ENCODE data around the gene SHOC2. TPM values are rescaled to one million over a fixed set of nuclear protein-coding genes. Genes with fewer than 3 reads are reported as not detected.

The SHOC2 gene
- total and polyA plus RNA-seq, 2 of the 8 experiments (the other 6 are each of a cell fraction or from before 2014, with no cell fraction given): 7.6 to 28.2 TPM

DNA sequence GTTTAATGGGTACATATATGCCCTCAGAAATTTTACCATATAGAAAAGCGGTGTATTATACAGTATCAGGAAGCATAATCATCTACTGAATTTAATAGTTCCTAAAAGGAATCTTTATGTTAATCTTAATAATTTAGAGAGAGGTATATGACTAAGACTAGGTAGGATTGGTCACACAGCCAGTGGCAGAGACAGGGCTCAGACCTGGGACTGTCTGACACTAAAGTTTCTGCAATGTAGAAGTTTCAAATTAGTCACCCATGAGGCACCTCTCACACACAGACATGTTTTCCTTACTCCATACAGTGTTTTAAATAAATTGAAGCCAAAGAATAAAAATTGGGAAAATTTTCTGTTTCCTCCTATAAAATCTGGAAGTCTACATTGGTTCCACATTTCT, 84.6 kb downstream of the SHOC2 start:
- no peak overlapping the region for H2BK20ac ChIP-seq (ENCODE audit: low read length)
- CTCF ChIA-PET (ENCODE audit: partially characterized antibody): no interaction called here
- POLR2A ChIA-PET (ENCODE audit: partially characterized antibody): no interaction called here
- H3K4ac ChIP-seq (replicated peaks; ENCODE audit: insufficient read length, low read depth, low read length): no peak overlapping the region
- H3K4me1 ChIP-seq (replicated peaks in 1 of 4; ENCODE audit: control insufficient read depth in 3 of 4, insufficient read depth in 4 of 4, low read length in 3 of 4): no peaks in the 10 kb centered on the region
- H3K4me3 ChIP-seq (ENCODE audit: extremely low read depth in 1 of 4, insufficient read depth in 2 of 4, low read depth in 3 of 4, low read length in 4 of 4): no peak overlapping the region
- no peak overlapping the region for H3K18ac ChIP-seq (ENCODE audit: extremely low read depth, low read length)
- no peak overlapping the region for H2BK15ac ChIP-seq (ENCODE audit: low read length)
- no peak overlapping the region for H3K14ac ChIP-seq (ENCODE audit: insufficient read length)
- no peaks in the 10 kb centered on the region for H3K27me3 ChIP-seq (replicated peaks in 1 of 4; ENCODE audit: control insufficient read depth in 3 of 4, extremely low read depth in 1 of 4, insufficient read depth in 3 of 4, low read length in 3 of 4)
- no peak overlapping the region for H3K56ac ChIP-seq (replicated peaks; ENCODE audit: insufficient read length, low read depth, low read length)
- no peak overlapping the region for H4K91ac ChIP-seq (replicated peaks; ENCODE audit: insufficient read length, low read length)
- H4K8ac ChIP-seq (ENCODE audit: extremely low read depth, insufficient read depth, low read length): no peak overlapping the region
- H3K79me1 ChIP-seq (ENCODE audit: low read depth, low read length): no peaks in the 10 kb centered on the region
- DNase-seq (ENCODE audit: low read depth in 1 of 2, low spot score in 2 of 2) (no peak), FAIRE-seq (no peak)
- no peaks in the 10 kb centered on the region for H3K23me2 ChIP-seq (ENCODE audit: low read depth, low read length)
- no peak overlapping the region for H4K5ac ChIP-seq (ENCODE audit: insufficient read length, low read depth, low read length)
- H3K23ac ChIP-seq (ENCODE audit: insufficient read length): no peak overlapping the region
- no peak overlapping the region for H2BK120ac ChIP-seq (replicated peaks; ENCODE audit: low read depth, low read length)
- no peak overlapping the region for H2AFZ ChIP-seq (ENCODE audit: low read length)
- H3K36me3 ChIP-seq (ENCODE audit: control insufficient read depth in 2 of 4, insufficient read depth in 4 of 4, low read length in 3 of 4): peaks cover 0 to 18% (median under 1%) of the 10 kb centered on the region in 4 experiments; a peak in 1 of 8 replicates
- no peak overlapping the region for H3K4me2 ChIP-seq (ENCODE audit: insufficient read depth in 1 of 2, low read depth in 2 of 2, low read length in 2 of 2)
- H2AK5ac ChIP-seq (ENCODE audit: low read depth, low read length): no peak overlapping the region
- no peak overlapping the region for H3K9ac ChIP-seq (replicated peaks in 1 of 4; ENCODE audit: extremely low read depth in 1 of 4, low read depth in 3 of 4, low read length in 3 of 4)
- no peaks in the 10 kb centered on the region for H3K9me3 ChIP-seq (ENCODE audit: insufficient read depth in 2 of 2, low read depth in 1 of 2, low read length in 1 of 2)
- no peak overlapping the region for H2BK5ac ChIP-seq (ENCODE audit: low read depth, low read length)
- no peak overlapping the region for H2BK12ac ChIP-seq (ENCODE audit: low read depth, low read length)
- H4K20me1 ChIP-seq (replicated peaks in 1 of 2; ENCODE audit: control insufficient read depth in 1 of 2, insufficient read depth in 2 of 2, low read length in 2 of 2): peaks cover 0 to 2% of the 10 kb centered on the region in 2 experiments
- 84% methylated on average over 1 of the region's 1 CpG; no CpG with 5 or more reads in 1 of the 2 experiments for WGBS, 2 experiments (ENCODE audit: extremely low coverage in 1 of 2, insufficient coverage in 1 of 2, insufficient read length in 1 of 2, insufficient replicate concordance in 2 of 2, low coverage in 1 of 2, low lambda C conversion rate in 2 of 2, missing lambda C conversion rate in 1 of 2)
- no peak overlapping the region for H3K27ac ChIP-seq (ENCODE audit: low read depth, low read length)
- H3K79me2 ChIP-seq (ENCODE audit: control insufficient read depth in 1 of 2, insufficient read depth in 2 of 2, low read length in 2 of 2): no peaks in the 10 kb centered on the region
- TF ChIP-seq SIX5 (IDR thresholded peaks at IDR 0.05; ENCODE audit: low read depth, low read length): no peak
- no peak for TF ChIP-seq CTBP2 (IDR thresholded peaks at IDR 0.05; ENCODE audit: borderline replicate concordance, insufficient read depth, insufficient read length, low read length)
- TF ChIP-seq BCL11A (IDR thresholded peaks at IDR 0.05; ENCODE audit: low read depth in 2 of 2, low read length in 2 of 2): no peak
- TF ChIP-seq BACH1 (IDR thresholded peaks at IDR 0.05; ENCODE audit: low read length): no peak
- no peak for TF ChIP-seq EP300 (IDR thresholded peaks at IDR 0.05; ENCODE audit: borderline replicate concordance in 1 of 2, low read depth in 2 of 2, low read length in 2 of 2)
- no peak for TF ChIP-seq BRCA1 (IDR thresholded peaks at IDR 0.05; ENCODE audit: low read depth, low read length)
- TF ChIP-seq TAF7 (optimal IDR thresholded peaks at IDR 0.05; ENCODE audit: borderline replicate concordance, low read depth, low read length): no peak
- TF ChIP-seq CREB1 (IDR thresholded peaks at IDR 0.05): no peak
- no peak for TF ChIP-seq TAF1 (IDR thresholded peaks at IDR 0.05; ENCODE audit: low read depth, low read length)
- TF ChIP-seq SRF (IDR thresholded peaks at IDR 0.05; ENCODE audit: low read depth, low read length): no peak

All from H1 (cell line).